HG02763 (cell line): ENCODE results near the gene MMP24OS.
"Not testable (repeated sequence)": the region's sequence is repeated elsewhere in the genome, so short reads cannot be mapped to it uniquely, and the experiment has no call there.

Experiments
- ATAC-seq: cut with Tn5 transposase; IDR thresholded peaks from one replicate; pipeline ENCODE4 v1.9.1; 2021; ENCODE audit warnings: mild to moderate bottlenecking, moderate library complexity; ENCODE audit not compliant: unreplicated experiment

MMP24OS gene

GRCh38 chr20:35276408-35276807 lies 1.5 kb downstream of the MMP24OS start:
- no peak for ATAC-seq

DNA sequence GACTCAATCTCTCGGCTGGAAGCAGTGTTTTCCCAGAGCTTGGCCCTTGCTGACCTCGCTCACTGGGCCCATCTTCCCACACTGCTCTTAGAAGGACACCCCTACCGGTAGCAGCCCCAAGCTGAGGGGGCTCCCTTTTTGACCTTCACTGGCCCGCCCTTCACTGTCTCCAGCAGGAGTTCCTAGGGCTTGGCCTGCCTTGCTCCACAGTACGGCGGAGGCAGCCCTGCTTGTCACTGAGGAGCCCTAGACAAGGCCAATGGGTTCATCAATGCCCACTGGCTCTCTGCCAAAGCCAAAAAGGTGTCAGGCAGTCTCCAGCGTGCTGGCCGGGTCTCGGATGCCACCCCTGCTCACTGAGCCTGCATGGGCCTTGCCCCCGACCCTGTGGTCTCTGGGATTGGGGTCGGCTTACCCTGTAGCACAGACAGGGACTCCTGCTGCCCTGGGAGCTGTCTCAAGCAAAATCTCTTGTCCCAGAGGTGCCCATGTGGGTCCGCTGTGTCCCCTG lies 2.1 kb downstream of the MMP24OS start:
- no peak for ATAC-seq

DNA sequence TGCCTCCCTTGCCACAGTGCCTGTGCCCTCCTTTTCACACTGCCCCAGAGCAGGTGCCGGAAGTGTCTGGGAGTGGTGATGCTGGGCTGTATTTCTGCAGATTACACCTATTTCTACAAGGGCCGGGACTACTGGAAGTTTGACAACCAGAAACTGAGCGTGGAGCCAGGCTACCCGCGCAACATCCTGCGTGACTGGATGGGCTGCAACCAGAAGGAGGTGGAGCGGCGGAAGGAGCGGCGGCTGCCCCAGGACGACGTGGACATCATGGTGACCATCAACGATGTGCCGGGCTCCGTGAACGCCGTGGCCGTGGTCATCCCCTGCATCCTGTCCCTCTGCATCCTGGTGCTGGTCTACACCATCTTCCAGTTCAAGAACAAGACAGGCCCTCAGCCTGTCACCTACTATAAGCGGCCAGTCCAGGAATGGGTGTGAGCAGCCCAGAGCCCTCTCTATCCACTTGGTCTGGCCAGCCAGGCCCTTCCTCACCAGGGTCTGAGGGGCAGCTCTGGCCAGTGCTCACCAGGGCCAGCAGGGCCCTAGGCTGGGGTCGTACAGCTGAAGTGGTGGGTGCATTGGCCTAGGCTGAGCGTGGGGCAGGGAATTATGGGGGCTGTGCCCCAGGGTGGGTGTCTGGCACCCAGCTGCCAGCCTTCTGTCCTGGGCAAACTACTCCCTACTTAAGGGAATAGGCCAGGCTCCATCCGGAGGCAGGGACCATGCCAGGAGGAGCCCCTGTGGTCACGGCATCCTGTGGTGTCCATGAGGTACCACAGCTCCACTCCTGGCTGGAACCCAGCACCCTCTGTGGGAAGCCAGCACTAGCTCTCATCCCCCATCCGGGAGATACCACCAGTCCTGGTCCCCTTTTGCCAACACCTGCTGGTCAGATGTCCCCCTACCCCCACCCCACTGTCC lies 3.5 kb downstream of the MMP24OS start:
- no peak for ATAC-seq

DNA sequence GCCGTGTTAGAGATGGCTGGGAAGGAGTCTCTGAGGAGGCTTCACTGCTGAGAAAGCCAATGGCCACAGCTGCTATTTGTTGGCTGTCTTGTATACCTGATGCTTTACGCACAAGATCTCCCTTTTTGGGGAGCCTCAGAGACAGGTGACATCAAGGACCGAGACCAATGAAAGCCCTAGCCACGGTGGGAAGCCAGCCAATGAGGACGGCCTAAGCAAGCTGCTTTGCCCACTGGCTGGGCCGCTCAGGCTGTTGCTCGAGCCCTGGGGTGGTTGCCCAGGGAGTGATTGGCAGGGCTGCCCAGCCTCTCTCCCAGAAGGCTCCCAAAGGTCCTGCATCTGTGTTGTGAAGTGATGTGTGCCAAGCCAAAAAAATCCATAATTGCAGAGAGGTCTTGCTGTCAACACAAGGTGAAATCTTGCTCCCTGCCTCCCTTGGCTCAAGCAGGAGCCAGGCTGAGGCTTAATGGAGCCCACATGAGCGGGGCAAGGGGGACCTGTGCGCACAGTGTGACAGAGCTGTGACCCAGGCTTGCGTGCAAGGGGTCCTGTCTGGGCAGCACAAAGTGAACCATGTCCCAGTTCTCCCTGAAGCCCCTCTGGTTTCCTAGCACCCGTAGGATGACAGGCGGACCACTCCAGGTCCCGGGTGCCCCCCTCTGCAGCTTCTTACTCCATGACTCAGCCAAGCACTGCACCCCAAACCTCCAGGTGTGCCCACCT lies 4.3 kb downstream of the MMP24OS start:
- no peak for ATAC-seq

- ATAC-seq = no peak
Measured at GRCh38 chr20:35271904-35272303, 6.0 kb downstream of the MMP24OS start.

DNA sequence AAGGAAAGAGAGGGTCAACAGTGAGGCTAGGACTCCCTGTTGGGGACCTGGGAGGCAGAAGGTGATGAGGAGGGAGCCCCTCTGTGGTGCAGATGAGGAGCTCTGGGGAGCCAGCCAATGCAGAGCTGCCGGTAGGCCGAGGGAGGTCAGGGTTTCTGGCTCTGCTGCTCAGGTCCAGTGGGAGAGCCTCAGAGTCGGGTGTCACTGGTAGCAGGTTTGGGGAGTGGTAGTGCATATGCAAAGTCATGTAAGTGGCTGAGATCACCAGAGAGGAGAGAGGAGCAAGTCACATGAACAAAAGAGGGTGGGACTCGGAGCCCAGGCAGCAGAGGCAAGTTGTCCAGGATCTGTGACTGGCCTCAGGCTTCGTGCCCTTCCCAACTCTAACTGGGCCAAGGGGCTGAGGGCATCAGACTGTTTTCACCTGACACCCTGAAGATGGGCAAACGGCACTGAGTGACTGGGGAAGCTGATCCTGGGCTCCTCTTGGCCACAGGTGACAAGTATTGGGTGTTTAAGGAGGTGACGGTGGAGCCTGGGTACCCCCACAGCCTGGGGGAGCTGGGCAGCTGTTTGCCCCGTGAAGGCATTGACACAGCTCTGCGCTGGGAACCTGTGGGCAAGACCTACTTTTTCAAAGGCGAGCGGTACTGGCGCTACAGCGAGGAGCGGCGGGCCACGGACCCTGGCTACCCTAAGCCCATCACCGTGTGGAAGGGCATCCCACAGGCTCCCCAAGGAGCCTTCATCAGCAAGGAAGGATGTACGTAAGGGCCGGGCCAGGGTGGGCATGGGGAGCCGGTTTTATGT lies 6.6 kb downstream of the MMP24OS start:
- no peak for ATAC-seq

- ATAC-seq = no peak
Measured at GRCh38 chr20:35270021-35270902, 7.7 kb downstream of the MMP24OS start.

GRCh38 chr20:35269055-35269781 lies 8.7 kb downstream of the MMP24OS start:
- no peak for ATAC-seq

DNA sequence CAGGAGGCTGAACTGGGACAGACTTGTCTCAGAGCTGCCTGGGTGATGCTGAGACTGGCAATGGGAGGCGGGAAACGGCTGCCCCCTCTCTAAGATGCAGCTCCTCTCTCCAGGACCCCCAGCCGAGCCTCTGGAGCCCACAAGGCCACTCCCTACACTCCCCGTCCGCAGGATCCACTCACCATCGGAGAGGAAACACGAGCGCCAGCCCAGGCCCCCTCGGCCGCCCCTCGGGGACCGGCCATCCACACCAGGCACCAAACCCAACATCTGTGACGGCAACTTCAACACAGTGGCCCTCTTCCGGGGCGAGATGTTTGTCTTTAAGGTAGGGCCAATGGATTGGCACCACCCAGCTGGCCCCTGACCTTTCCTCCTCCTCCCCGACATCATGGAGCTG lies 10.8 kb downstream of the MMP24OS start:
- ATAC-seq = no peak

DNA sequence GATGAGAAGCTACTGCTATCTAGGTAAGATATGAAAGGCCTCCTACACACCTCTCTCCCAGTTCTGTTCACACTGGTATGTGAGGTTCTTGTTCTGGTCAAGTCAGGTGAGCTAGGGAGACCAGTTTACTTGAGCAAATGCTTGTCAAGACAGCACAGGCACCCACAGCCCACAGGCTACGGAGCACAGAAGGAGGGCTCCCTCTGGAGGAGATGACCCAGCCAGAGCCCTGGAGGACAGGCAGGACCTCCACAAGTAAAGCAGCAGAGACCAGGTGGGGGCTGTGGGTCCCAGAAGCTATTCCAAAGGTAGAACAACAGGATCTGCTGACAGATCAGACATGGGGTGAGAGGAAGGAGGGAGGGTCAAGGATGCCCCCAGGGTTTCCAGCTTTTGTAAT lies 13.2 kb downstream of the MMP24OS start:
- ATAC-seq = no peak

GRCh38 chr20:35263532-35264341 lies 14.2 kb downstream of the MMP24OS start:
- ATAC-seq = no peak

- not testable (repeated sequence) for ATAC-seq
Measured at GRCh38 chr20:35262731-35263531, 15.0 kb downstream of the MMP24OS start.

- ATAC-seq = not testable (repeated sequence)
Measured at GRCh38 chr20:35262321-35262720, 15.6 kb downstream of the MMP24OS start.

DNA sequence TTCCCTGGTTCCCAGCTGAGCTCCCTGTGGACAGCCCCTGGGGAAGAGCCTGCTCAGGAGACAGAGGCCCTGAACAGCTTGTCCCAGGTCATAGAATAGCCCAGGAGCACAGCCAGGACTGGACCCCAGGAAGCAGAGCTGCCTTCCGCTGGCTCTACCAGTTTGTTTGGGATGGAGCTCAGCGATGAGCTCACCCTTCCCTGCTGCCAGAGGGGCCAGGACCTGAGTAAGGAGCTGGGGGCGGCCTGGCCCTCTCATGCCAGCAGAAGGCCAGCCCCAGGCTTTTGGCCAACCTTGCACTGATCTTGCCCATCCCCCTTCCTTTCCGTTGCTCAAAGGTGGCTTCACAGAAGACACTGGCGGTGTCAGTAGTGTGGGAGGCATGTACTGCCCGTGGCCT lies 17.5 kb downstream of the MMP24OS start:
- no peak for ATAC-seq

DNA sequence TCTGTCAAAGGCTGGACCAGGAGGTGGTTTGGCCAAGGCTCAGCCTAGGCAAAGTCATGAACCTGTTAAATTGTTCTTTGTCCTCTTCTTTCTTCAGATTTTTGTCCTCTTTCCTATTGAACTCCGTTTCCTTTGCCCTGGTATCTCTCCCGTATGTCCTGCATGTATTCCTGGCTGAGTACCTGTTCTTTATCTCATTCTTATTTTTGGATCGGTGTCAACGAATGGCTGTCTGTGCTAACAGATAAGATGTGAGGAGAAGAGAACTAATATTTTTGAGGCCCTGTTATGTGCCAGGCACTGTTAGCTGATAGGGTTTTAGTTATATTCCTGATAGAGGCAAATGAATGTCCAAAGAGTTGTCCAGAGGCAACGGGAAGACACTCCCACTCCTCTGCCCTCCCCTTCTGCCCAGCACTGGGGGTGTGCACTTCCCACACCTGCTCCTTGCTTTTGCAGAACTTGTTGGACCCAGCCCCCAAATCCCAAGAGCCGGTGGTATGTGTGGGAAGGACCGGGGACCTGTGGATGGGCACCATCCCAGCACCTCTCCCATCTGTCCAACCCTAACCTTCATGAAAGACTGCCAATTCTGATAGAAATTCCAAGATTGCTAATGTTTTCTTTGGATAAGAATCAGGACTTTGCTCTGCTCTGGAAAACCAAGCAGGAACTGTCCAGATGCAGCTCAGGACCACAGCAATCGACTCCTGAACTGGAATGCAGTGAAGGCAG lies 20.6 kb downstream of the MMP24OS start:
- no peak for ATAC-seq

DNA sequence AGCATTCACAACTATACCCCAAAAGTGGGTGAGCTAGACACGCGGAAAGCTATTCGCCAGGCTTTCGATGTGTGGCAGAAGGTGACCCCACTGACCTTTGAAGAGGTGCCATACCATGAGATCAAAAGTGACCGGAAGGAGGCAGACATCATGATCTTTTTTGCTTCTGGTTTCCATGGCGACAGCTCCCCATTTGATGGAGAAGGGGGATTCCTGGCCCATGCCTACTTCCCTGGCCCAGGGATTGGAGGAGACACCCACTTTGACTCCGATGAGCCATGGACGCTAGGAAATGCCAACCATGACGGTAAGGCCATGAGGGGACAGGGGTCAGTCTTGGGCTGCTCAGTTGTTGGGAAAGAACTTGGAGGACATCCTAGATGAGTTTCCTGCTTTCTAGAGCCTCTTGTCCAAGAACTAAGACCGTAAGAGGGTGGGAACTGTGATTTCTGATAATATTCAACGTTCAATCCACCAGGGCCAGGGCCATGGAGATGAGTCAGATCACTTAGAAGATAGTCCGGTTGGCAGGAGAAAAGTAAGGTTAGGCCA lies 23.4 kb downstream of the MMP24OS start:
- ATAC-seq = no peak

DNA sequence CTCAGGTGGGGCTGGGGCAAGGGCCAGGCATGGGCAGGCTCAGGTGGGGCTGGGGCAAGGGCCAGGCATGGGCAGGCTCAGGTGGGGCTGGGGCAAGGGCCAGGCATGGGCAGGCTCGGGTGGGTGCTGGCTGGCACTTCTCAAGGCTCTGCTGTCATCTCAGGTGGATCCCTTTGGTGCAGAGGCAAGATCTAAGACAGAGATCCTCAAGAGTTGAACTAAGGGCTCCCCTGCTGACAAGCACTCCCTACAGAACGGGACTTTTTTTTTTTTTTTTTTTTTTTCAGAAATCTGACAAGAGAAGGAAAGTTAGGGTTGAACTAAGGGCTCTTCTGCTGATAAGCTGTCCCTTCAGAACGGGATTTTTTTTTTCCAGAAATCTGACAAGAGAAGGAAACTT lies 24.9 kb downstream of the MMP24OS start:
- ATAC-seq = no peak
